Nephron (organoid): ENCODE data around the gene ARHGAP6.

Experiments
- H3K27ac Mint-ChIP-seq, 3 experiments: 2 replicates each; pipeline ENCODE4 v1.8.0; 2020; ENCODE audit warnings: mixed read lengths in 3 of 3, mild to moderate bottlenecking in 2 of 3, moderate library complexity in 1 of 3
- H3K27me3 Mint-ChIP-seq: 2 replicates; pipeline ENCODE4 v1.8.0; 2021; ENCODE audit warnings: low read depth, mild to moderate bottlenecking, moderate library complexity, mixed read lengths
- H3K36me3 Mint-ChIP-seq: 2 replicates; pipeline ENCODE4 v1.8.0; 2020; ENCODE audit warnings: low read depth, mixed read lengths
- H3K4me1 Mint-ChIP-seq: 2 replicates; pipeline ENCODE4 v1.8.0; 2020; ENCODE audit warnings: mixed read lengths
- H3K4me3 Mint-ChIP-seq, 3 experiments: 2 replicates each; pipeline ENCODE4 v1.8.0; 2020; ENCODE audit warnings: mild to moderate bottlenecking in 3 of 3, mixed read lengths in 3 of 3, moderate library complexity in 2 of 3
- H3K9me3 Mint-ChIP-seq: 2 replicates; pipeline ENCODE4 v1.8.0; 2020; ENCODE audit warnings: mixed read lengths
- CTCF ChIP-seq, 3 experiments: fragments of 200-600 bp; sonication (generic); IDR thresholded peaks; one replicate each; pipeline ENCODE4 v1.5.0; 2021; ENCODE audit warnings: antibody characterized with exemption in 3 of 3; ENCODE audit not compliant: unreplicated experiment in 3 of 3

Gene ARHGAP6

DNA sequence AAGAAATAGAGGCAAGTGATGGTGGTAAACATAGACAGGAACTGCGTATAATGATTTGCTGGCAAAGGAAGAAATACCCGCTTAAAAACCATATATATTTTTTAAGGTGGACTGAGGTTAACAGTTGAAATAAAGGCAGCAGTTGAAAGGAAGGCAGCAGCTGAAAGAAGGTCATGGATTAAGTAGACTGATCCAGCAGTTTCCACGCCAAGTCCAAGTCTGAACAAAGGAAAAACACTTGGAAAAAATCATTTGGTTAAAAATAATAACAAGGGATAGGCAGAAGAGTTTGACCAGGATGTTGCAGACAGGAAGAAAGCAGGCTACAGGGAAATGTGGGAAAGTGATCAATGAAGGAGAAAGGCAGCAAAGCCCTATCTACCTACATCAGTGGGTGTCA, 278.9 kb downstream of the ARHGAP6 start:
- no peaks in the 10 kb centered on the region for H3K36me3 Mint-ChIP-seq
- peaks cover 11% of the 10 kb centered on the region for H3K9me3 Mint-ChIP-seq
- no peak for TF ChIP-seq CTCF (IDR thresholded peaks at IDR 0.05; ENCODE audit: unreplicated experiment in 3 of 3)
- H3K27ac Mint-ChIP-seq = peak overlapping the region; percentile 56 to 70 (median 64)
- no peak overlapping the region for H3K4me3 Mint-ChIP-seq
- peaks cover 26% of the 10 kb centered on the region for H3K4me1 Mint-ChIP-seq
- H3K27me3 Mint-ChIP-seq = no peaks in the 10 kb centered on the region

GRCh38 chrX:11386001-11386523, 279.7 kb downstream of the ARHGAP6 start:
- H3K4me1 Mint-ChIP-seq = peaks cover 26% of the 10 kb centered on the region
- peaks cover 8% of the 10 kb centered on the region for H3K9me3 Mint-ChIP-seq
- H3K4me3 Mint-ChIP-seq = no peak overlapping the region
- H3K27me3 Mint-ChIP-seq = no peaks in the 10 kb centered on the region
- TF ChIP-seq CTCF (IDR thresholded peaks at IDR 0.05; ENCODE audit: unreplicated experiment in 3 of 3) = no peak
- H3K27ac Mint-ChIP-seq = peak overlapping the region; percentile 56 to 70 (median 64)
- no peaks in the 10 kb centered on the region for H3K36me3 Mint-ChIP-seq

GRCh38 chrX:11382930-11383329, 282.8 kb downstream of the ARHGAP6 start:
- no peak for TF ChIP-seq CTCF (IDR thresholded peaks at IDR 0.05; ENCODE audit: unreplicated experiment in 3 of 3)
- no peak overlapping the region for H3K27ac Mint-ChIP-seq
- no peaks in the 10 kb centered on the region for H3K27me3 Mint-ChIP-seq
- no peak overlapping the region for H3K4me3 Mint-ChIP-seq
- H3K9me3 Mint-ChIP-seq = peaks cover 9% of the 10 kb centered on the region
- no peaks in the 10 kb centered on the region for H3K36me3 Mint-ChIP-seq
- H3K4me1 Mint-ChIP-seq = peaks cover 26% of the 10 kb centered on the region

DNA sequence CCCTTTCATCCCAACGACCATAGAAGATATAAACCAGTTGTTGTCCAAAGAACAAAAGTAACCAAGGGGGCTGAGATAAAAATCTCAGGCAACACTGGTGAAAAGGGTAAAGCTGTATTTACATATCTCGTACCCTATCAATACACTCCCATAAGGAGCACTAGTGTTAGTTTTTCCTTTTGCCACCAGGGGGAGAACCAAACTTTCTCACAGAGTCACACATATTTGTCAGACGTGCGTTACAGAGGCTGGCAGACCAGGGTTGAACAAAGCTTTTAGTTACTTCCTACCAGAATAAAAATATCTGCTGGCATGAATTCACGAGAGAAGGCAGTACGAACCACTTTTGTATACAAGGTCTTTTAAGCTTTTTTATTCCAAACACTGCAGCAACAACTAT, 284.3 kb downstream of the ARHGAP6 start:
- no peaks in the 10 kb centered on the region for H3K36me3 Mint-ChIP-seq
- peaks cover 18% of the 10 kb centered on the region for H3K4me1 Mint-ChIP-seq
- H3K27ac Mint-ChIP-seq = no peak overlapping the region
- no peaks in the 10 kb centered on the region for H3K27me3 Mint-ChIP-seq
- H3K4me3 Mint-ChIP-seq = no peak overlapping the region
- peak; percentile 43 to 50 (median 50) for TF ChIP-seq CTCF (IDR thresholded peaks at IDR 0.05; ENCODE audit: unreplicated experiment in 3 of 3)
- peaks cover 7% of the 10 kb centered on the region for H3K9me3 Mint-ChIP-seq

- Mint-ChIP-seq H3K36me3 (no peaks in the 10 kb centered on the region), H3K9me3 (peaks cover 7% of the 10 kb centered on the region), H3K4me1 (peaks cover 8% of the 10 kb centered on the region), H3K27me3 (no peaks in the 10 kb centered on the region), H3K27ac (no peak overlapping the region), H3K4me3 (no peak overlapping the region)
- TF ChIP-seq CTCF (IDR thresholded peaks at IDR 0.05; ENCODE audit: unreplicated experiment in 3 of 3) = no peak
Measured at GRCh38 chrX:11380187-11380844, 285.4 kb downstream of the ARHGAP6 start.

- no peaks in the 10 kb centered on the region for H3K4me1 Mint-ChIP-seq
- H3K36me3 Mint-ChIP-seq = no peaks in the 10 kb centered on the region
- H3K27me3 Mint-ChIP-seq = no peaks in the 10 kb centered on the region
- TF ChIP-seq CTCF (IDR thresholded peaks at IDR 0.05; ENCODE audit: unreplicated experiment in 3 of 3) = no peak
- H3K4me3 Mint-ChIP-seq = no peak overlapping the region
- peaks cover 7% of the 10 kb centered on the region for H3K9me3 Mint-ChIP-seq
- no peak overlapping the region for H3K27ac Mint-ChIP-seq
Measured at GRCh38 chrX:11376163-11376562, 289.6 kb downstream of the ARHGAP6 start.
